ENCODE results near the gene PPM1E. TPM values are rescaled to one million over a fixed set of nuclear protein-coding genes. Genes with fewer than 3 reads are reported as not detected.
A peak's percentile ranks its signal among the peaks of the same experiment; 100 is the strongest.
"Not testable (repeated sequence)": the region's sequence is repeated elsewhere in the genome, so short reads cannot be mapped to it uniquely, and the experiment has no call there.

PPM1E gene
- total and polyA plus RNA-seq, 4 experiments from 2014 or later = not detected

GRCh38 chr17:58734040-58734439, 21.6 kb upstream of the PPM1E start:
- Histone ChIP-seq H3K9me3 (ENCODE audit: control insufficient read depth in 1 of 2, low read length in 2 of 2) (no peaks in the 10 kb centered on the region), H3K27ac (ENCODE audit: low read depth, low read length) (no peak overlapping the region), H3K4me3 (ENCODE audit: low read length in 2 of 2) (no peak overlapping the region), H3K36me3 (ENCODE audit: insufficient read depth, low read length) (no peaks in the 10 kb centered on the region), H3K4me1 (ENCODE audit: insufficient read depth, low read length) (no peaks in the 10 kb centered on the region), H3K27me3 (ENCODE audit: insufficient read depth, low read length) (no peaks in the 10 kb centered on the region)
- ChIA-PET POLR2A (ENCODE audit: partially characterized antibody) (no interaction called here), CTCF (ENCODE audit: partially characterized antibody) (no interaction called here)
- peaks cover 5 to 9% of the 10 kb centered on the region in 2 donors for H3K36me3 Mint-ChIP-seq
- no peak for DNase-seq
- peaks cover 0 to 1% (median 0%) of the 10 kb centered on the region in 8 donors for H3K9me3 Mint-ChIP-seq
- no peak overlapping the region for H3K4me3 Mint-ChIP-seq
- H3K4me1 Mint-ChIP-seq = peaks cover 0 to 2% (median 0%) of the 10 kb centered on the region in 4 donors
- intact Hi-C loops (cut with micrococcal nuclease) = no loop called here
- no peaks in the 10 kb centered on the region for H3K27me3 Mint-ChIP-seq
- no peak overlapping the region for H3K27ac Mint-ChIP-seq

- H3K4me3 Mint-ChIP-seq = no peak overlapping the region
- H3K36me3 ChIP-seq (ENCODE audit: insufficient read depth, low read length) = no peaks in the 10 kb centered on the region
- ChIA-PET POLR2A (ENCODE audit: partially characterized antibody) (no interaction called here), CTCF (ENCODE audit: partially characterized antibody) (no interaction called here)
- H3K4me1 Mint-ChIP-seq = peaks cover 0 to 2% (median 0%) of the 10 kb centered on the region in 4 donors
- H3K4me3 ChIP-seq (ENCODE audit: low read length in 2 of 2) = no peak overlapping the region
- DNase-seq = no peak
- no peak overlapping the region for H3K27ac ChIP-seq (ENCODE audit: low read depth, low read length)
- H3K27ac Mint-ChIP-seq = peak overlapping the region in 1 of 7 donors; percentile 13
- peaks cover 5 to 9% of the 10 kb centered on the region in 2 donors for H3K36me3 Mint-ChIP-seq
- intact Hi-C loops (cut with micrococcal nuclease) = no loop called here
- no peaks in the 10 kb centered on the region for H3K27me3 ChIP-seq (ENCODE audit: insufficient read depth, low read length)
- no peaks in the 10 kb centered on the region for H3K27me3 Mint-ChIP-seq
- H3K4me1 ChIP-seq (ENCODE audit: insufficient read depth, low read length) = no peaks in the 10 kb centered on the region
- no peaks in the 10 kb centered on the region for H3K9me3 ChIP-seq (ENCODE audit: control insufficient read depth in 1 of 2, low read length in 2 of 2)
- H3K9me3 Mint-ChIP-seq = peaks cover 0 to 1% (median 0%) of the 10 kb centered on the region in 8 donors
Observed at GRCh38 chr17:58734811-58735210, 20.8 kb upstream of the PPM1E start.

- Mint-ChIP-seq H3K27ac (no peak overlapping the region), H3K27me3 (no peaks in the 10 kb centered on the region)
Observed at GRCh38 chr17:58741121-58741625, 14.5 kb upstream of the PPM1E start.

GRCh38 chr17:58747674-58748073, 8.0 kb upstream of the PPM1E start:
- H3K27me3 Mint-ChIP-seq = peaks cover 0 to 2% of the 10 kb centered on the region in 2 donors
- ChIA-PET CTCF (ENCODE audit: partially characterized antibody) (no interaction called here), POLR2A (ENCODE audit: partially characterized antibody) (no interaction called here)

More at GRCh38 chr17:58741121-58741625, 14.5 kb upstream of the PPM1E start:
- no peak for DNase-seq
- ChIA-PET CTCF (ENCODE audit: partially characterized antibody) (no interaction called here), POLR2A (ENCODE audit: partially characterized antibody) (no interaction called here)
- no peaks in the 10 kb centered on the region for H3K4me1 Mint-ChIP-seq
- Histone ChIP-seq H3K9me3 (ENCODE audit: control insufficient read depth in 1 of 2, low read length in 2 of 2) (no peaks in the 10 kb centered on the region), H3K27me3 (ENCODE audit: insufficient read depth, low read length) (no peaks in the 10 kb centered on the region), H3K4me3 (ENCODE audit: low read length in 2 of 2) (no peak overlapping the region), H3K27ac (ENCODE audit: low read depth, low read length) (no peak overlapping the region), H3K4me1 (ENCODE audit: insufficient read depth, low read length) (no peaks in the 10 kb centered on the region), H3K36me3 (ENCODE audit: insufficient read depth, low read length) (no peaks in the 10 kb centered on the region)
- peaks cover 0 to 1% (median 0%) of the 10 kb centered on the region in 8 donors for H3K9me3 Mint-ChIP-seq
- H3K4me3 Mint-ChIP-seq = no peak overlapping the region
- H3K36me3 Mint-ChIP-seq = no peaks in the 10 kb centered on the region
- intact Hi-C loops (cut with micrococcal nuclease) = no loop called here

GRCh38 chr17:58749627-58750026, 6.0 kb upstream of the PPM1E start:
- H3K9me3 Mint-ChIP-seq; H3K4me1 Mint-ChIP-seq; H3K9me3 ChIP-seq (ENCODE audit: control insufficient read depth in 1 of 2, low read length in 2 of 2); H3K36me3 Mint-ChIP-seq; H3K36me3 ChIP-seq (ENCODE audit: insufficient read depth, low read length); intact Hi-C loops (cut with micrococcal nuclease); POLR2A ChIA-PET (ENCODE audit: partially characterized antibody); H3K4me1 ChIP-seq (ENCODE audit: insufficient read depth, low read length); H3K27ac Mint-ChIP-seq; DNase-seq; H3K4me3 Mint-ChIP-seq; H3K4me3 ChIP-seq (ENCODE audit: low read length in 2 of 2); H3K27ac ChIP-seq (ENCODE audit: low read depth, low read length); H3K27me3 ChIP-seq (ENCODE audit: insufficient read depth, low read length): not testable (repeated sequence)
- CTCF ChIA-PET (ENCODE audit: partially characterized antibody) = interaction anchor here (1.0 kb wide), 1 partner anchor 8 kb away, joined by 3 read pairs; no protein-coding TSS in a partner anchor
- peaks cover 2 to 11% of the 10 kb centered on the region in 2 donors for H3K27me3 Mint-ChIP-seq

More at GRCh38 chr17:58747674-58748073, 8.0 kb upstream of the PPM1E start:
- H3K4me1 ChIP-seq (ENCODE audit: insufficient read depth, low read length) = no peaks in the 10 kb centered on the region
- Mint-ChIP-seq H3K27ac (no peak overlapping the region), H3K4me1 (no peaks in the 10 kb centered on the region), H3K36me3 (no peaks in the 10 kb centered on the region), H3K4me3 (no peak overlapping the region), H3K9me3 (no peaks in the 10 kb centered on the region)
- H3K4me3 ChIP-seq (ENCODE audit: low read length in 2 of 2) = no peak overlapping the region
- DNase-seq = no peak
- no peak overlapping the region for H3K27ac ChIP-seq (ENCODE audit: low read depth, low read length)
- H3K9me3 ChIP-seq (ENCODE audit: control insufficient read depth in 1 of 2, low read length in 2 of 2) = no peaks in the 10 kb centered on the region
- intact Hi-C loops (cut with micrococcal nuclease) = no loop called here
- no peaks in the 10 kb centered on the region for H3K27me3 ChIP-seq (ENCODE audit: insufficient read depth, low read length)
- no peaks in the 10 kb centered on the region for H3K36me3 ChIP-seq (ENCODE audit: insufficient read depth, low read length)

- Histone ChIP-seq H3K36me3 (ENCODE audit: insufficient read depth, low read length) (no peaks in the 10 kb centered on the region), H3K4me1 (ENCODE audit: insufficient read depth, low read length) (peaks cover 13% of the 10 kb centered on the region), H3K4me3 (ENCODE audit: low read length in 2 of 2) (no peak overlapping the region), H3K9me3 (ENCODE audit: control insufficient read depth in 1 of 2, low read length in 2 of 2) (no peaks in the 10 kb centered on the region), H3K27ac (ENCODE audit: low read depth, low read length) (no peak overlapping the region), H3K27me3 (ENCODE audit: insufficient read depth, low read length) (peaks cover 16% of the 10 kb centered on the region)
- Mint-ChIP-seq H3K4me3 (peak overlapping the region in 1 of 8 donors; percentile 43), H3K36me3 (no peaks in the 10 kb centered on the region), H3K4me1 (peaks cover 7 to 17% (median 13%) of the 10 kb centered on the region in 4 donors), H3K27me3 (peaks cover 15 to 29% of the 10 kb centered on the region in 2 donors), H3K27ac (no peak overlapping the region), H3K9me3 (peaks cover 0 to 3% (median 0%) of the 10 kb centered on the region in 8 donors)
- DNase-seq = no peak
- intact Hi-C loops (cut with micrococcal nuclease) = no loop called here
- ChIA-PET CTCF (ENCODE audit: partially characterized antibody) (no interaction called here), POLR2A (ENCODE audit: partially characterized antibody) (interaction anchor here (0.6 kb wide), 1 partner anchor 93 kb away, joined by 3 read pairs; no protein-coding TSS in a partner anchor)
Observed at GRCh38 chr17:58753026-58753425, 2.6 kb upstream of the PPM1E start.

GRCh38 chr17:58755269-58755576, 431 bp upstream of the PPM1E start:
- Histone ChIP-seq H3K27ac (ENCODE audit: low read depth, low read length) (no peak overlapping the region), H3K4me1 (ENCODE audit: insufficient read depth, low read length) (peaks cover 13% of the 10 kb centered on the region), H3K9me3 (ENCODE audit: control insufficient read depth in 1 of 2, low read length in 2 of 2) (no peaks in the 10 kb centered on the region), H3K36me3 (ENCODE audit: insufficient read depth, low read length) (no peaks in the 10 kb centered on the region), H3K4me3 (ENCODE audit: low read length in 2 of 2) (peak overlapping the region in 1 of 2 donors; percentile 63), H3K27me3 (ENCODE audit: insufficient read depth, low read length) (peaks cover 18% of the 10 kb centered on the region)
- Mint-ChIP-seq H3K27me3 (peaks cover 26 to 32% of the 10 kb centered on the region in 2 donors), H3K9me3 (peaks cover 0 to 3% (median 0%) of the 10 kb centered on the region in 8 donors), H3K4me3 (peak overlapping the region; percentile 50 to 89 (median 79)), H3K4me1 (peaks cover 7 to 17% (median 13%) of the 10 kb centered on the region in 4 donors), H3K27ac (no peak overlapping the region), H3K36me3 (no peaks in the 10 kb centered on the region)
- ChIA-PET CTCF (ENCODE audit: partially characterized antibody) (no interaction called here), POLR2A (ENCODE audit: partially characterized antibody) (interaction anchor here (2.0 kb wide), 1 partner anchor 124 kb away, joined by 6 read pairs; no protein-coding TSS in a partner anchor)
- intact Hi-C loops (cut with micrococcal nuclease) = no loop called here
- no peak for DNase-seq

Data from CD4-positive, alpha-beta memory T cell (primary cell).